B cell (primary cell): ENCODE data around the gene RAB28. TPM values are rescaled to one million over a fixed set of nuclear protein-coding genes. Genes with fewer than 3 reads are reported as not detected.

ENCODE experiments used
- ATAC-seq: fragments of 200-7000 bp; cut with Tn5 transposase; one replicate; pipeline ENCODE4 v1.10.0; 2021; ENCODE audit warnings: low read depth, mild to moderate bottlenecking, moderate number of reproducible peaks, moderate library complexity
- CTCF ChIA-PET: fragments of 350-600 bp; sonication (Branson Sonifier 250); formaldehyde crosslinking; loops from one replicate; lab custom pipeline; 2021; ENCODE audit warnings: antibody characterized with exemption, inconsistent platforms; lab: Charles Lee
- POLR2A ChIA-PET: fragments of 350-600 bp; sonication (Branson Sonifier 250); formaldehyde crosslinking; loops from one replicate; lab custom pipeline; 2021; ENCODE audit warnings: antibody characterized with exemption; lab: Charles Lee
- DNase-seq: peaks from one replicate; pipeline ENCODE4 v3.0.0; 2013
- H2AFZ ChIP-seq: 2 replicates; pipeline ENCODE4 v1.6.1; 2012; ENCODE audit warnings: mild to moderate bottlenecking, low read depth, low read length; ENCODE audit not compliant: insufficient read depth, poor library complexity, severe bottlenecking
- H3K27ac ChIP-seq, 2 donors: 1 replicate in 1 of 2; 2 replicates in 1 of 2; pipeline ENCODE4 v1.5.1; 2012 to 2013; ENCODE audit warnings: low read length in 2 of 2, mild to moderate bottlenecking in 2 of 2, moderate library complexity in 1 of 2
- H3K27me3 ChIP-seq, 4 experiments: fragments of 200-600 bp in 1 of 4; sonication (generic) in 1 of 4; replicated peaks in 1 of 4; 1 replicate in 2 of 4; 2 replicates in 2 of 4; pipeline versions ENCODE4 v1.6.1 to v1.7.0; 2013 to 2016; ENCODE audit warnings: low read length in 3 of 4, mild to moderate bottlenecking in 2 of 4, mixed read lengths in 1 of 4, moderate library complexity in 1 of 4; ENCODE audit not compliant: insufficient read depth in 4 of 4, control insufficient read depth in 3 of 4; ENCODE audit errors: control extremely low read depth in 1 of 4
- H3K36me3 ChIP-seq, 2 experiments: replicated peaks in 1 of 2; 1 replicate in 1 of 2; 2 replicates in 1 of 2; pipeline versions ENCODE4 v1.6.1 to v1.7.1; 2013; ENCODE audit warnings: low read length in 1 of 2; ENCODE audit not compliant: insufficient read depth in 2 of 2, control insufficient read depth in 1 of 2; ENCODE audit errors: control extremely low read depth in 1 of 2, extremely low read depth in 1 of 2
- H3K4me1 ChIP-seq, 2 donors: fragments of 200-600 bp in 1 of 2; sonication (generic) in 1 of 2; 1 replicate in 1 of 2; 2 replicates in 1 of 2; pipeline versions ENCODE4 v1.5.1 to v1.6.1; 2013 to 2017; ENCODE audit warnings: low read length in 2 of 2; ENCODE audit not compliant: control insufficient read depth in 2 of 2, insufficient read depth in 2 of 2
- H3K4me2 ChIP-seq: replicated peaks from 2 replicates; pipeline ENCODE3; 2012; ENCODE audit warnings: mild to moderate bottlenecking, low read depth, low read length; ENCODE audit not compliant: poor library complexity, severe bottlenecking
- H3K4me3 ChIP-seq, 5 experiments: fragments of 200-600 bp in 1 of 5; sonication (generic) in 1 of 5; 1 replicate in 3 of 5; 2 replicates in 2 of 5; pipeline versions ENCODE4 v1.5.1 to v1.7.0; 2011 to 2016; ENCODE audit warnings: low read length in 4 of 5, mild to moderate bottlenecking in 4 of 5, low read depth in 2 of 5, control low read depth in 1 of 5, moderate library complexity in 1 of 5; ENCODE audit not compliant: insufficient read depth in 1 of 5; ENCODE audit errors: control extremely low read depth in 1 of 5, extremely low read depth in 1 of 5
- H3K79me2 ChIP-seq: fragments of 200-600 bp; sonication (generic); one replicate; pipeline ENCODE4 v1.6.0; 2016; ENCODE audit warnings: low read length; ENCODE audit not compliant: control insufficient read depth, insufficient read depth
- H3K9ac ChIP-seq: fragments of 200-600 bp; sonication (generic); 2 replicates; pipeline ENCODE4 v1.6.1; 2017; ENCODE audit warnings: mild to moderate bottlenecking, low read length, moderate library complexity
- H3K9me3 ChIP-seq, 3 donors: one replicate each; pipeline versions ENCODE4 v1.6.1 to v1.7.1; 2013; ENCODE audit warnings: low read length in 2 of 3; ENCODE audit not compliant: control insufficient read depth in 2 of 3, insufficient read depth in 1 of 3; ENCODE audit errors: control extremely low read depth in 1 of 3
- H4K20me1 ChIP-seq: 2 replicates; pipeline ENCODE4 v1.6.0; 2012; ENCODE audit warnings: mild to moderate bottlenecking, low read length; ENCODE audit not compliant: insufficient read depth, control insufficient read depth, poor library complexity, severe bottlenecking
- H3K27ac Mint-ChIP-seq: one replicate; pipeline ENCODE4 v1.8.0; 2021; ENCODE audit warnings: mixed read lengths
- H3K27me3 Mint-ChIP-seq: one replicate; pipeline ENCODE4 v1.8.0; 2021; ENCODE audit warnings: mixed read lengths
- H3K4me1 Mint-ChIP-seq: one replicate; pipeline ENCODE4 v1.8.0; 2021; ENCODE audit warnings: mixed read lengths
- H3K4me3 Mint-ChIP-seq: one replicate; pipeline ENCODE4 v1.8.0; 2021; ENCODE audit warnings: mixed read lengths
- H3K9me3 Mint-ChIP-seq: one replicate; pipeline ENCODE4 v1.8.0; 2022; ENCODE audit warnings: mixed read lengths; ENCODE audit not compliant: insufficient read depth
- CTCF ChIP-seq: fragments of 200-600 bp; IDR thresholded peaks from one replicate; pipeline ENCODE4 v1.8.0; 2022; ENCODE audit warnings: antibody characterized with exemption, mild to moderate bottlenecking
- EZH2 ChIP-seq: IDR thresholded peaks from 2 replicates; pipeline ENCODE4 v1.6.1; 2012; ENCODE audit warnings: borderline replicate concordance, low read depth, mild to moderate bottlenecking, moderate library complexity, low read length; ENCODE audit not compliant: insufficient read depth, poor library complexity, severe bottlenecking
- WGBS: methylation state at CpG from one replicate; pipeline ENCODE4 v1.1.5; 2013; ENCODE audit warnings: missing lambda C conversion rate; ENCODE audit not compliant: insufficient coverage; 5-methylcytosine and 5-hydroxymethylcytosine counted together
- intact Hi-C: fragments of 100-400 bp; cut with micrococcal nuclease; formaldehyde crosslinking; loops from one replicate; pipeline ENCODE4 v1.10.0; 2022
- polyA plus RNA-seq: library from polyadenylated mRNA; depleted of rRNA; stranded (reverse); fragments of >200 nt; gene quantifications from 2 replicates; pipeline ENCODE4 v1.2.3, GENCODE V29; 2012
- total RNA-seq, 2 donors: library from RNA; stranded (reverse); fragments of 120-200 nt in 1 of 2; gene quantifications; 1 replicate in 1 of 2; 2 replicates in 1 of 2; pipeline versions ENCODE4 v1.2.3 to v1.2.4, GENCODE V29; 2013 to 2022

Gene RAB28
- total and polyA plus RNA-seq, 2 donors (not counting 1 experiment from before 2014, with no cell fraction given), result 7.2 to 17.4 TPM

- Histone ChIP-seq H2AFZ (no peak overlapping the region), H3K9me3 (peaks cover 0 to 2% (median 0%) of the 10 kb centered on the region in 3 donors), H3K4me3 (no peak overlapping the region), H3K4me1 (no peaks in the 10 kb centered on the region), H3K79me2 (no peaks in the 10 kb centered on the region), H4K20me1 (no peaks in the 10 kb centered on the region), H3K27me3 (peaks cover 2 to 44% (median 12%) of the 10 kb centered on the region in 4 experiments), H3K4me2 (no peak overlapping the region), H3K9ac (no peak overlapping the region), H3K36me3 (no peaks in the 10 kb centered on the region), H3K27ac (no peak overlapping the region)
- intact Hi-C loops, result no loop called here
- Mint-ChIP-seq H3K4me3 (no peak overlapping the region), H3K4me1 (no peaks in the 10 kb centered on the region), H3K27ac (no peak overlapping the region), H3K9me3 (no peaks in the 10 kb centered on the region), H3K27me3 (peaks cover 59% of the 10 kb centered on the region)
- ChIA-PET POLR2A (no interaction called here), CTCF (no interaction called here)
- no peak for TF ChIP-seq CTCF
- no peak for TF ChIP-seq EZH2
- ATAC-seq, result no peak
- no CpG with 5 or more reads among the region's 3 CpGs for WGBS
- DNase-seq, result no peak
These were observed 32.2 kb upstream of the RAB28 start for GRCh38 chr4:13516315-13516860.

- peaks cover 0 to 2% (median 0%) of the 10 kb centered on the region in 3 donors for H3K9me3 ChIP-seq
- no peaks in the 10 kb centered on the region for H3K79me2 ChIP-seq
- no peak overlapping the region for H3K4me3 Mint-ChIP-seq
- ATAC-seq (no peak), DNase-seq (no peak)
- ChIA-PET POLR2A (no interaction called here), CTCF (no interaction called here)
- no peak overlapping the region for H3K27ac ChIP-seq
- H3K27me3 Mint-ChIP-seq, result peaks cover 58% of the 10 kb centered on the region
- H3K9me3 Mint-ChIP-seq, result no peaks in the 10 kb centered on the region
- no peaks in the 10 kb centered on the region for H3K36me3 ChIP-seq
- H4K20me1 ChIP-seq, result no peaks in the 10 kb centered on the region
- H3K4me1 Mint-ChIP-seq, result no peaks in the 10 kb centered on the region
- H3K27ac Mint-ChIP-seq, result no peak overlapping the region
- no peak overlapping the region for H2AFZ ChIP-seq
- WGBS, result 47% methylated on average over 4 of the region's 5 CpGs
- no peak for TF ChIP-seq EZH2
- no peak for TF ChIP-seq CTCF
- H3K4me3 ChIP-seq, result no peak overlapping the region
- intact Hi-C loops, result no loop called here
- H3K4me2 ChIP-seq, result no peak overlapping the region
- H3K9ac ChIP-seq, result no peak overlapping the region
- H3K27me3 ChIP-seq, result peaks cover 0 to 33% (median 6%) of the 10 kb centered on the region in 4 experiments
- H3K4me1 ChIP-seq, result no peaks in the 10 kb centered on the region
These were observed 31.1 kb upstream of the RAB28 start for GRCh38 chr4:13515268-13515667.
